IPS-18a (cell line): ENCODE data around the gene MEF2A.

ENCODE experiments used
- H3K27ac ChIP-seq: one replicate; pipeline ENCODE4 v1.5.1; 2013; ENCODE audit warnings: low read length
- H3K27me3 ChIP-seq: one replicate; pipeline ENCODE4 v1.6.1; 2013; ENCODE audit warnings: mild to moderate bottlenecking, low read length; ENCODE audit not compliant: control insufficient read depth, insufficient read depth
- H3K36me3 ChIP-seq: one replicate; pipeline ENCODE4 v1.6.1; 2013; ENCODE audit warnings: low read depth, low read length; ENCODE audit not compliant: control insufficient read depth
- H3K4me1 ChIP-seq: one replicate; pipeline ENCODE4 v1.6.1; 2013; ENCODE audit warnings: low read depth, low read length; ENCODE audit not compliant: control insufficient read depth
- H3K4me3 ChIP-seq: one replicate; pipeline ENCODE4 v1.5.1; 2013; ENCODE audit warnings: low read length
- H3K9ac ChIP-seq: one replicate; pipeline ENCODE4 v1.6.1; 2013; ENCODE audit warnings: mild to moderate bottlenecking, low read length, moderate library complexity
- H3K9me3 ChIP-seq: one replicate; pipeline ENCODE4 v1.6.1; 2013; ENCODE audit warnings: low read depth, low read length; ENCODE audit not compliant: control insufficient read depth

Gene MEF2A

GRCh38 chr15:99755692-99756409 is 190.1 kb downstream of the MEF2A start:
- Histone ChIP-seq H3K27me3 (peaks cover 3% of the 10 kb centered on the region), H3K9ac (no peak overlapping the region), H3K27ac (no peak overlapping the region), H3K4me3 (no peak overlapping the region), H3K36me3 (no peaks in the 10 kb centered on the region), H3K9me3 (no peaks in the 10 kb centered on the region), H3K4me1 (no peaks in the 10 kb centered on the region)

- Histone ChIP-seq H3K4me1 (no peaks in the 10 kb centered on the region), H3K27ac (no peak overlapping the region), H3K9me3 (no peaks in the 10 kb centered on the region), H3K9ac (no peak overlapping the region), H3K36me3 (no peaks in the 10 kb centered on the region), H3K4me3 (no peak overlapping the region), H3K27me3 (no peaks in the 10 kb centered on the region)
Measured at GRCh38 chr15:99762288-99762687, 196.5 kb downstream of the MEF2A start.

- Histone ChIP-seq H3K4me3 (no peak overlapping the region), H3K27ac (no peak overlapping the region), H3K4me1 (no peaks in the 10 kb centered on the region), H3K9me3 (no peaks in the 10 kb centered on the region), H3K27me3 (no peaks in the 10 kb centered on the region), H3K9ac (no peak overlapping the region), H3K36me3 (no peaks in the 10 kb centered on the region)
Measured at GRCh38 chr15:99763827-99764226, 198.0 kb downstream of the MEF2A start.

- H3K27me3 ChIP-seq = no peaks in the 10 kb centered on the region
- no peaks in the 10 kb centered on the region for H3K9me3 ChIP-seq
- no peak overlapping the region for H3K4me3 ChIP-seq
- H3K4me1 ChIP-seq = no peaks in the 10 kb centered on the region
- H3K9ac ChIP-seq = no peak overlapping the region
- no peak overlapping the region for H3K27ac ChIP-seq
- H3K36me3 ChIP-seq = no peaks in the 10 kb centered on the region
Measured at GRCh38 chr15:99764522-99764921, 198.7 kb downstream of the MEF2A start.
